Upper lobe of right lung (tissue), 1 donor: ENCODE data around the gene IFNL3. TPM values are rescaled to one million over a fixed set of nuclear protein-coding genes. Genes with fewer than 3 reads are reported as not detected.

ENCODE experiments used
- ATAC-seq: fragments of 200-7000 bp; cut with Tn5 transposase; one replicate; pipeline ENCODE4 v1.9.1; 2020; ENCODE audit warnings: mild to moderate bottlenecking, moderate library complexity
- DNase-seq: peaks from one replicate; pipeline ENCODE4 v3.0.0-alpha.2; 2020
- H3K27ac ChIP-seq: fragments of 200-600 bp; one replicate; pipeline ENCODE4 v1.8.0; 2022
- H3K27me3 ChIP-seq: fragments of 200-600 bp; one replicate; pipeline ENCODE4 v1.8.0; 2022; ENCODE audit warnings: mild to moderate bottlenecking
- H3K36me3 ChIP-seq: fragments of 200-600 bp; one replicate; pipeline ENCODE4 v1.8.0; 2022
- H3K4me1 ChIP-seq: fragments of 200-600 bp; one replicate; pipeline ENCODE4 v1.8.0; 2022
- H3K4me3 ChIP-seq: fragments of 200-600 bp; one replicate; pipeline ENCODE4 v1.8.0; 2022; ENCODE audit warnings: mild to moderate bottlenecking
- H3K9me3 ChIP-seq: fragments of 200-600 bp; one replicate; pipeline ENCODE4 v1.8.0; 2022
- CTCF ChIP-seq: fragments of 200-600 bp; IDR thresholded peaks from one replicate; pipeline ENCODE4 v1.8.0; 2022; ENCODE audit warnings: antibody characterized with exemption
- intact Hi-C: fragments of 100-400 bp; cut with DNase I; formaldehyde crosslinking; loops from one replicate; pipeline ENCODE4 v1.11.0; 2022
- total RNA-seq: library from RNA; stranded (reverse); fragmentation: NEBNext Ultra II Directional; extraction: Animal tissue kit (Norgen Biotek cat#: 25700); gene quantifications from one replicate; pipeline ENCODE4 v1.2.1, GENCODE V29; 2021
- donor health status: DM: no; HTN: yes; CAD: no; lungs with severe emphysema.

The IFNL3 gene
- total RNA-seq, 1 donor from 2014 or later = not detected

- no peak for TF ChIP-seq CTCF
- Histone ChIP-seq H3K27me3 (peaks cover 10% of the 10 kb centered on the region), H3K36me3 (no peaks in the 10 kb centered on the region), H3K27ac (no peak overlapping the region), H3K4me3 (no peak overlapping the region), H3K9me3 (no peaks in the 10 kb centered on the region), H3K4me1 (no peaks in the 10 kb centered on the region)
- DNase-seq = no peak
- ATAC-seq = no peak
- intact Hi-C loops = no loop called here
Measured at GRCh38 chr19:39254531-39255345, 9.9 kb upstream of the IFNL3 start.

- Histone ChIP-seq H3K4me1 (no peaks in the 10 kb centered on the region), H3K27ac (no peak overlapping the region), H3K4me3 (no peak overlapping the region), H3K36me3 (no peaks in the 10 kb centered on the region), H3K27me3 (peaks cover 22% of the 10 kb centered on the region), H3K9me3 (no peaks in the 10 kb centered on the region)
- intact Hi-C loops = no loop called here
- DNase-seq = no peak
- ATAC-seq = no peak
- TF ChIP-seq CTCF = no peak
Measured at GRCh38 chr19:39253374-39254149, 8.8 kb upstream of the IFNL3 start.

DNA sequence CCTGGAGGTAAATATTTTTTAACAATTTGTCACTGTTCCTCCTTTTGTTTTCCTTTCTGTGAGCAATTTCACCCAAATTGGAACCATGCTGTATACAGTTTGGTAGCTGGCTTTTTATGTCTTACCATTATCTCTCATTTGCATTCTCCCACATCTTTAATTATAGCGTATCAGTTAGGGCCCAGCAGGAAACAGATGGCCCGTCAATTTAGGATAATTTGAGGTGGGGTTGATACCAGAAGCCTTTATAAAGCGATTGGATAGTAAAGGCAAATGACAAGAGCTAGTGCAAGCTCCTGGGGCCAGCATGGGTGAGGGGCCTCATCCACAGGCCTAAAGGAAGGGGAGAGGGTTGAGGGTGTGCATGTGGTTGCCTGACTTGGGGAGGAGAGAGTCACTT, 7.7 kb upstream of the IFNL3 start:
- H3K9me3 ChIP-seq = no peaks in the 10 kb centered on the region
- TF ChIP-seq CTCF = no peak
- no peak overlapping the region for H3K27ac ChIP-seq
- no peak overlapping the region for H3K4me3 ChIP-seq
- intact Hi-C loops = no loop called here
- ATAC-seq (no peak), DNase-seq (no peak)
- H3K4me1 ChIP-seq = no peaks in the 10 kb centered on the region
- H3K36me3 ChIP-seq = no peaks in the 10 kb centered on the region
- H3K27me3 ChIP-seq = peaks cover 33% of the 10 kb centered on the region

GRCh38 chr19:39251846-39252245, 7.0 kb upstream of the IFNL3 start:
- peaks cover 39% of the 10 kb centered on the region for H3K27me3 ChIP-seq
- no peak for TF ChIP-seq CTCF

DNA sequence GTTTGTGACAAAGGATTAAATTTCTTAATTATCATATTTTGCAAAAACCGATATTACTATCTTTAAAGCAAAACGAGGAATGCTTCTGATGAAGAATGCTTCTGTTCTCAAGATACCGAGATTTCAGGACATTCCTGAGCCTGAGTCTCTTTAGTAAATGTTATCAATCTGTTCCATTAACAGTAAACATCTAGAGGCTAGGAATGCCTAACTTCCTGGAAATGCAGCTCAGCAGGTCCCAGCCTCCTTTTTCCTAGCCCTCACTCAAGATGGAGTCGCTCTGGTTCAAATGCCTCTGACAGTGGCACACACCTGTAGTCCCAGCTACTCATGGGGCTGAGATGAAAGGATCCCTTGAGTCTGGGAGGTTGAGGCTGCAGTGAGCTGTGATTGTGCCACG, 6.3 kb upstream of the IFNL3 start:
- Histone ChIP-seq H3K9me3 (no peaks in the 10 kb centered on the region), H3K27ac (no peak overlapping the region), H3K4me1 (no peaks in the 10 kb centered on the region), H3K27me3 (peaks cover 41% of the 10 kb centered on the region), H3K4me3 (no peak overlapping the region), H3K36me3 (no peaks in the 10 kb centered on the region)
- intact Hi-C loops = no loop called here
- DNase-seq (no peak), ATAC-seq (no peak)
- no peak for TF ChIP-seq CTCF

More at GRCh38 chr19:39251846-39252245, 7.0 kb upstream of the IFNL3 start:
- no peaks in the 10 kb centered on the region for H3K9me3 ChIP-seq
- H3K4me1 ChIP-seq = no peaks in the 10 kb centered on the region
- intact Hi-C loops = no loop called here
- DNase-seq (no peak), ATAC-seq (no peak)
- H3K27ac ChIP-seq = no peak overlapping the region
- H3K4me3 ChIP-seq = no peak overlapping the region
- no peaks in the 10 kb centered on the region for H3K36me3 ChIP-seq
